ENCODE results near the gene BMAL1.

Gene BMAL1

GRCh38 chr11:13294178-13294577 is 16.6 kb downstream of the BMAL1 start:
- no peak for FAIRE-seq

- FAIRE-seq: no peak
Observed at GRCh38 chr11:13294771-13295579, 17.4 kb downstream of the BMAL1 start.

GRCh38 chr11:13297308-13297916 is 19.8 kb downstream of the BMAL1 start:
- FAIRE-seq: no peak

- no peak for FAIRE-seq
Observed at GRCh38 chr11:13297917-13298356, 20.3 kb downstream of the BMAL1 start.

- FAIRE-seq: no peak
Observed at GRCh38 chr11:13298765-13299164, 21.2 kb downstream of the BMAL1 start.

- no peak for FAIRE-seq
Observed at GRCh38 chr11:13301522-13301921, 23.9 kb downstream of the BMAL1 start.

GRCh38 chr11:13302420-13302958 is 24.9 kb downstream of the BMAL1 start:
- FAIRE-seq: no peak

GRCh38 chr11:13303668-13304649 is 26.4 kb downstream of the BMAL1 start:
- FAIRE-seq: no peak

- no peak for FAIRE-seq
Observed at GRCh38 chr11:13304655-13305335, 27.2 kb downstream of the BMAL1 start.

- FAIRE-seq: no peak
Observed at GRCh38 chr11:13308704-13309103, 31.1 kb downstream of the BMAL1 start.

GRCh38 chr11:13309156-13309555 is 31.6 kb downstream of the BMAL1 start:
- FAIRE-seq: no peak

- FAIRE-seq: no peak
Observed at GRCh38 chr11:13310443-13310842, 32.9 kb downstream of the BMAL1 start.

- FAIRE-seq: no peak
Observed at GRCh38 chr11:13311570-13311969, 34.0 kb downstream of the BMAL1 start.

- FAIRE-seq: no peak
Observed at GRCh38 chr11:13313005-13313819, 35.6 kb downstream of the BMAL1 start.

GRCh38 chr11:13314676-13315394 is 37.2 kb downstream of the BMAL1 start:
- no peak for FAIRE-seq

- no peak for FAIRE-seq
Observed at GRCh38 chr11:13315517-13316432, 38.2 kb downstream of the BMAL1 start.

GRCh38 chr11:13316528-13316961 is 39.0 kb downstream of the BMAL1 start:
- FAIRE-seq: no peak

GRCh38 chr11:13317293-13318080 is 39.9 kb downstream of the BMAL1 start:
- FAIRE-seq: no peak

Data from islet of Langerhans (tissue), 1 donor.